ENCODE results near the gene ZBTB1. TPM values are rescaled to one million over a fixed set of nuclear protein-coding genes. Genes with fewer than 3 reads are reported as not detected.

Gene ZBTB1, protein sequence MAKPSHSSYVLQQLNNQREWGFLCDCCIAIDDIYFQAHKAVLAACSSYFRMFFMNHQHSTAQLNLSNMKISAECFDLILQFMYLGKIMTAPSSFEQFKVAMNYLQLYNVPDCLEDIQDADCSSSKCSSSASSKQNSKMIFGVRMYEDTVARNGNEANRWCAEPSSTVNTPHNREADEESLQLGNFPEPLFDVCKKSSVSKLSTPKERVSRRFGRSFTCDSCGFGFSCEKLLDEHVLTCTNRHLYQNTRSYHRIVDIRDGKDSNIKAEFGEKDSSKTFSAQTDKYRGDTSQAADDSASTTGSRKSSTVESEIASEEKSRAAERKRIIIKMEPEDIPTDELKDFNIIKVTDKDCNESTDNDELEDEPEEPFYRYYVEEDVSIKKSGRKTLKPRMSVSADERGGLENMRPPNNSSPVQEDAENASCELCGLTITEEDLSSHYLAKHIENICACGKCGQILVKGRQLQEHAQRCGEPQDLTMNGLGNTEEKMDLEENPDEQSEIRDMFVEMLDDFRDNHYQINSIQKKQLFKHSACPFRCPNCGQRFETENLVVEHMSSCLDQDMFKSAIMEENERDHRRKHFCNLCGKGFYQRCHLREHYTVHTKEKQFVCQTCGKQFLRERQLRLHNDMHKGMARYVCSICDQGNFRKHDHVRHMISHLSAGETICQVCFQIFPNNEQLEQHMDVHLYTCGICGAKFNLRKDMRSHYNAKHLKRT
- total RNA-seq = 14.4 and 18.7 TPM in 2 replicates

DNA sequence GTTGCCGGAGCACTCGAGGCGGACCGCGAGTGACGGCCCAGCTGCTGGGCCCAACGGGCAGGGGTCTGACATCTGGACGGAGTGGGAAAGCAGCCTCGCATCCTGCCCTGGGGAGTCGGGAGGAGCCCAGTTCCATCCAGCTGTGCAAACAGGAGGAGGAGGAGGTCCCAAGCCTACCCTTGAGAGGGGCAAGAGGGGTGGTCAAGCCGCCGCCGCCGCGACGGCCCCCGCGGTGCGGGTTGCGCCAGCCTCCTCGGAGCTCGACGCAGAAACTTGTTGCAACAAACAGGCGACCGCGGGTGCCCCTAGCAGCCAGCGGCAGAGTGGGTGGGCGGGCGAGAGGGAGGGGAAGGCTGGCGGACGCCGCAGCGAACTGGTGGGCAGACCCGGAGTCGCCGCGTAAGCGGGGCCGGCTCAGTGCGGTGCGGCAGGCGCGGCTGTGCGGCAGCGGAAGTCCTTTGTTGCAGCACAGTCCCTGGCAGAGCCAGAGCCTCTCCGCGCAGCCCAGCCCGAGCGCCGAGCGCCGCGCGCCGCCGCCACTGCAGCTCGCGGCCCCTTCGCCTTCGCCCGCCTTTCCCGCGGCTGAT is at the start of gene ZBTB1:
Gene ZBTB1 (plus strand): TSS at position 461 of the 587 bp plus-strand sequence. CDS start 16,735 bp downstream, outside the sequence.

DNA sequence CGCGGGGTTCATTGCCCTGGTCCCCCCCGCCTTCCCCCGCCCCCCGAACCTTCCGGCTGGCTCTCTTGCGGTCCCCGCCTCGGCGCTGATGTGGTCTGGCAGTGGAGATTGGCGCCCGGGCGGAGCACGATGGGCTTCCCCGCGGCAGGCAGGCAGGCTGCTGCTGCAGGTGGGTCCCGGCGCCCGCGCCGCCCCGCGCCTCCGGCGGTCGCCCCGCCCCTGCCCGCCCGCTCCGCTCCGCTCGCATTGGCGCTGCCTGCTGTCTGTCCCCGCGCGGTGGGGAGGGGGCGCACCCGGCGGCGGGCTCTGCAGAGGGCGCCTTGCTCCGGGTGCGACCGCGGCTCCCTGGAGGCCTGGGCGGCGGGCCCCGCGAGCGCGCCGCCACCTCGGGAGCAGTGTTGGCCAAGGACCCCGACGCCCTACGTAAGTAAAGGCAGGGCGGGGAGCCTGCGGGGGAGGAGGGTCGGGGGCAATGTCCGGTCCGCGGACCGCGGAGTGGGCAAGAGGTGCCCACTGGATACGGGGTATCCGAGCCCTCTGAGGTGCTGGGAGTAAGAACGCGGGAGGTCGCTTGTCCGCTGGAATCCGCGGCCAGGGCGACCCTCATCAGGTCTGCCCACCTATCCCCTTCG is 39.3 kb upstream of the ZBTB1 start, which contains the start of gene AKAP5:
Gene AKAP5 (plus strand): TSS at position 309 of the 632 bp plus-strand sequence. CDS start 2,896 bp downstream, outside the sequence.

DNA sequence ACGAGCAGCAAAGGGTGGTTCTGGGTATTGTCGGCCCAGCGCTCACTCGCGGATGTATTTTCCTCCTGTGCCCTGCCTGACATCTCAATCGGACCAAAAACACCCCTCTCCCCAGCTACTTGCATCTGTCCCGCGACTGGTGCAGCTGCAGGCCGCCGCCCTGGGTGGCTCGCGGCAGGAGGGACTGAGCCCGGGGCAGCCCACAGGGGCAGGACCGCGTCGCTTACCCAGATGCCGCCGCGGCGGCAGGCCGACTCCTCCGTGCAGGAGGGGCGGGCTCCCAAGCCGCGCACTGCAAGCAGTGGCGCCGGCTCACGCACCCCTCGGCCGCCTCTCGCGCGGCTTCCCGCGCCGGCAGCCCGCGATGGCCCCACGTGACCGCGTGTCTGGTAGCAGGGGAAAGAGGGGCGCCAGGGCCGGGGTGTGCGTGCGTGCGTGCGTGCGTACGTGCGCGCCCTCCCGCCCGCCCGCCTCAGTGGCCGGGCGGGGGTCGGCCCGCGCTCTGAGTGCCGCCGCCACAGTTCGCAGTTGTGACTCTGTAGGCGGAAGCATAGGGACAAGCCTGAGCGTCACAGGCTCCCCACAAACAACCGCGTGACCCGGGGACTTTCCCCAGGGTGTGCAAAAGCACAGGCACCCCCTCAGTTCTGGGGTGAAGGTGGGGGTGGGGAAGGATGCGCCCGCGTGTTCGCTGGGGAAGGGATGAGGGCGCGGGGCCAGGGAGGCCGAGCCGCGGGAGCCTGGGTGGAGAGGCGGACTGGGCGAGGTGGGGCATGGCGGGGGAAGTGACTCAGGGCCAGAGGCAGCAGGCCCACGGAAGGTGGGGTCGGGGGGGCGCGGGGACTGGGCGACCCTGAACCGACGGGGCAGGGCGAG is 898 bp upstream of the ZBTB1 start, which contains the start of gene ZBTB25:
Gene ZBTB25 (minus strand): TSS at position 405 of the 876 bp plus-strand sequence. CDS start 13,305 bp downstream, outside the sequence.

DNA sequence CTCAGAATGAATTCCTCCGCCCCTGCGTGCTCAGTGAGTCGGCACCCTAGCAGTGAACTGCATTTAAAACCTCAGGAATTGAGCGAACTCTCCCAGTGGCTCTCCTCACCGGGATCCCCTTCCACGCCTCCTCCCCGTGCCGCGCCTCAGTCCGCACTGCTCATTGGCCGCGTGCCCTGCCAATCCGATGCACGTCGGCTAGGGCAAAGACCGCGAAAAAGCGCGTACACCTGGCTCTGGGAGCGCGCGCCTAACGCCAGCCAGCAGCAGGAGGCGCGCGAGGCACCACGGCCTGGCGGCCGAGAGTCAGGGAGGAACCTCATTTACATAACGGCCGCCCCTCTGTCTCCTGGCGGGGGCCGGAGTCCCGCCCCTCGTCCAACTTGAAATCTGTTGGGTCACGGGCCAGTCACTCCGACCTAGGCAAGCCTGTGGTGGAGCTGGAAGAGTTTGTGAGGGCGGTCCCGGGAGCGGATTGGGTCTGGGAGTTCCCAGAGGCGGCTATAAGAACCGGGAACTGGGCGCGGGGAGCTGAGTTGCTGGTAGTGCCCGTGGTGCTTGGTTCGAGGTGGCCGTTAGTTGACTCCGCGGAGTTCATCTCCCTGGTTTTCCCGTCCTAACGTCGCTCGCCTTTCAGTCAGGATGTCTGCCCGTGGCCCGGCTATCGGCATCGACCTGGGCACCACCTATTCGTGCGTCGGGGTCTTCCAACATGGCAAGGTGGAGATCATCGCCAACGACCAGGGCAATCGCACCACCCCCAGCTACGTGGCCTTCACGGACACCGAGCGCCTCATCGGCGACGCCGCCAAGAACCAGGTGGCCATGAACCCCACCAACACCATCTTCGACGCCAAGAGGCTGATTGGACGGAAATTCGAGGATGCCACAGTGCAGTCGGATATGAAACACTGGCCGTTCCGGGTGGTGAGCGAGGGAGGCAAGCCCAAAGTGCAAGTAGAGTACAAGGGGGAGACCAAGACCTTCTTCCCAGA is 35.9 kb downstream of the ZBTB1 start, which contains the start of gene HSPA2:
Gene HSPA2 (plus strand): TSS at position 534 of the 995 bp plus-strand sequence. CDS start 109 bp downstream, at position 643.

DNA sequence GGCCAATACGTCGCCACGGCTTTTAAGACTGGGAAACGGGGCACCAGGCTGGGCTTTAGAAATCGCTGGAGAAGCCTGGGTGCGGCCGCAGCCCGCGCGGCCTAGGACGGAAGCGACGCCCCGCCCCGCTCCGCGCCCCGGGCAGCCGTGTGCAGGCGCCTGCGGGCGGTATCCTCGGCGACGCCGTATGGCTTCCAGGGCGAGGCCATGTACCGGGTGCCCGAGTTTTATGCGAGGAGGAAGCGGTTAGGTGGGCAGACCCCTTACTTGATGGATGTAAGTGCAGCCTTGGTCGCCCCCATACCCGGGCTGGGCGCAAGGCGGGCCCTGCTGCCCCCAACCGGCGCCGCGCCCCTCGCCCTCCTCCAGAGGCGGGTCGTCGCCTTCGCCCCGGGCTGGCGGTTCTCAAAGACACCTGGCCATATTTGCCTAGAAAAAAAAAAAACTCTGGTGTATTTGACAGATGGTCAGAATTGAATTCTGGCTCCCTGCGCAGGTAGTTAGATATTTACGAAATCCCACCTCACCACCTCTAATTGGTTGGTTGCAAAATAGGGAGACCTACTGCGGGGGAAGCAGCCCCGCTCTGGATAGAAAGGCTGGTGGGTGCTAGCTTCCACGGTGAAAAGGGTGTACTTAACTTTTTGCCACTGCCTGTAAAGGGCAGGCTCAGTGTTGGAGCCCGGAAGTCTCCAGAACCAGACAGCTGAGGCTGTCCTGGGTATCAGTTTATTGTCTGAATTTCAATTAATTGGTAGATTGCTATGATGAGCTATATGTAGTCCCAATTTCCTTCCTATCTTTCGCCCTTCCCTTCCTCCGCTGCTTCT is 45.4 kb downstream of the ZBTB1 start, which contains the start of gene PPP1R36:
Gene PPP1R36 (plus strand): TSS at position 171 of the 830 bp plus-strand sequence. CDS start 37 bp downstream, at position 208.

Other genes with a start within 250 kb of the ZBTB1 start
- not detected in 2 replicates for gene ESR2, start 210.4 kb upstream of the ZBTB1 start, total RNA-seq
- gene MTHFD1, start 116.4 kb upstream of the ZBTB1 start, total RNA-seq = 76.3 and 84.0 TPM in 2 replicates
- 0.15 and 0.17 TPM in 2 replicates for gene AKAP5, start 39.3 kb upstream of the ZBTB1 start, total RNA-seq
- gene ZBTB25, start 932 bp upstream of the ZBTB1 start, total RNA-seq = 2.9 and 4.8 TPM in 2 replicates
- gene HSPA2, start 36.0 kb downstream of the ZBTB1 start, total RNA-seq = 10.1 and 10.9 TPM in 2 replicates
- gene PPP1R36, start 45.2 kb downstream of the ZBTB1 start, total RNA-seq = 0.30 and 0.50 TPM in 2 replicates
- 3.4 and 9.1 TPM in 2 replicates for gene PLEKHG3, start 199.7 kb downstream of the ZBTB1 start, total RNA-seq

Data from bronchus fibroblast of lung (primary cell).